CD4-positive, alpha-beta T cell (primary cell): ENCODE measurements around the gene NLK. TPM values are rescaled to one million over a fixed set of nuclear protein-coding genes. Genes with fewer than 3 reads are reported as not detected.

ENCODE experiments used
- ATAC-seq: fragments of 200-7000 bp; cut with Tn5 transposase; one replicate; pipeline ENCODE4 v1.10.0; 2022; ENCODE audit warnings: mild to moderate bottlenecking; ENCODE audit not compliant: poor library complexity
- CTCF ChIA-PET: fragments of 350-600 bp; sonication (Branson Sonifier 250); formaldehyde crosslinking; loops from one replicate; lab custom pipeline; 2021; ENCODE audit warnings: antibody characterized with exemption, inconsistent platforms; lab: Charles Lee
- POLR2A ChIA-PET: fragments of 350-600 bp; sonication (Branson Sonifier 250); formaldehyde crosslinking; loops from one replicate; lab custom pipeline; 2021; ENCODE audit warnings: antibody characterized with exemption, inconsistent platforms; lab: Charles Lee
- DNase-seq, 14 experiments: peaks; one replicate each; pipeline ENCODE4 v3.0.0-alpha.2; 2013 to 2020; ENCODE audit warnings: mixed read lengths in 2 of 14
- H3K27ac ChIP-seq, 2 donors: one replicate each; pipeline versions ENCODE4 v1.5.1 to v1.7.0; 2013; ENCODE audit warnings: low read length in 2 of 2, low read depth in 1 of 2, mild to moderate bottlenecking in 1 of 2
- H3K27me3 ChIP-seq, 2 experiments: 1 replicate in 1 of 2; 2 replicates in 1 of 2; pipeline versions ENCODE4 v1.6.1 to v1.7.0; 2013; ENCODE audit warnings: low read length in 2 of 2, control low read depth in 1 of 2, mild to moderate bottlenecking in 1 of 2, moderate library complexity in 1 of 2; ENCODE audit not compliant: insufficient read depth in 2 of 2, control insufficient read depth in 1 of 2
- H3K36me3 ChIP-seq: one replicate; pipeline ENCODE4 v1.6.1; 2013; ENCODE audit warnings: low read length, control low read depth; ENCODE audit not compliant: insufficient read depth
- H3K4me1 ChIP-seq: one replicate; pipeline ENCODE4 v1.6.1; 2013; ENCODE audit warnings: low read length, control low read depth; ENCODE audit not compliant: insufficient read depth
- H3K4me3 ChIP-seq: one replicate; pipeline ENCODE4 v1.5.1; 2013; ENCODE audit warnings: mild to moderate bottlenecking, low read length, moderate library complexity
- H3K9me3 ChIP-seq, 2 experiments: 1 replicate in 1 of 2; 2 replicates in 1 of 2; pipeline versions ENCODE4 v1.6.1 to v1.7.0; 2013; ENCODE audit warnings: low read length in 2 of 2, mild to moderate bottlenecking in 2 of 2, control low read depth in 1 of 2, moderate library complexity in 1 of 2; ENCODE audit not compliant: control insufficient read depth in 1 of 2, insufficient read depth in 1 of 2
- H3K27ac Mint-ChIP-seq: one replicate; pipeline ENCODE4 v1.8.0; 2020; ENCODE audit warnings: mixed read lengths
- H3K27me3 Mint-ChIP-seq: one replicate; pipeline ENCODE4 v1.8.0; 2021; ENCODE audit warnings: mixed read lengths
- H3K36me3 Mint-ChIP-seq: one replicate; pipeline ENCODE4 v1.8.0; 2021; ENCODE audit warnings: low read depth, mixed read lengths
- H3K4me1 Mint-ChIP-seq: one replicate; pipeline ENCODE4 v1.8.0; 2021; ENCODE audit warnings: low read depth, mixed read lengths
- H3K4me3 Mint-ChIP-seq: one replicate; pipeline ENCODE4 v1.8.0; 2020; ENCODE audit warnings: mild to moderate bottlenecking, mixed read lengths
- H3K9me3 Mint-ChIP-seq: one replicate; pipeline ENCODE4 v1.8.0; 2020; ENCODE audit warnings: mixed read lengths
- intact Hi-C, 2 experiments: fragments of 100-400 bp; cut with DNase I in 1 of 2; cut with micrococcal nuclease in 1 of 2; formaldehyde crosslinking; loops; one replicate each; pipeline versions ENCODE4 v1.15.1 to v1.9.0; 2023 to 2025; cut with DNase I, micrococcal nuclease
- total RNA-seq, 174 experiments: library from RNA in 2 of 174; stranded (reverse) in 2 of 174; gene quantifications; one replicate each; pipeline ENCODE4 v1.2.3 and lab custom pipeline; 2021 to 2026
- TF ChIP-seq, protein P1 (sequence below): fragments of 200-600 bp; IDR thresholded peaks from one replicate; pipeline ENCODE4 v1.8.0; 2022; ENCODE audit warnings: antibody characterized with exemption, mild to moderate bottlenecking

Gene NLK
- total RNA-seq, 2 experiments from 2014 or later = 6.8 to 7.7 TPM

DNA sequence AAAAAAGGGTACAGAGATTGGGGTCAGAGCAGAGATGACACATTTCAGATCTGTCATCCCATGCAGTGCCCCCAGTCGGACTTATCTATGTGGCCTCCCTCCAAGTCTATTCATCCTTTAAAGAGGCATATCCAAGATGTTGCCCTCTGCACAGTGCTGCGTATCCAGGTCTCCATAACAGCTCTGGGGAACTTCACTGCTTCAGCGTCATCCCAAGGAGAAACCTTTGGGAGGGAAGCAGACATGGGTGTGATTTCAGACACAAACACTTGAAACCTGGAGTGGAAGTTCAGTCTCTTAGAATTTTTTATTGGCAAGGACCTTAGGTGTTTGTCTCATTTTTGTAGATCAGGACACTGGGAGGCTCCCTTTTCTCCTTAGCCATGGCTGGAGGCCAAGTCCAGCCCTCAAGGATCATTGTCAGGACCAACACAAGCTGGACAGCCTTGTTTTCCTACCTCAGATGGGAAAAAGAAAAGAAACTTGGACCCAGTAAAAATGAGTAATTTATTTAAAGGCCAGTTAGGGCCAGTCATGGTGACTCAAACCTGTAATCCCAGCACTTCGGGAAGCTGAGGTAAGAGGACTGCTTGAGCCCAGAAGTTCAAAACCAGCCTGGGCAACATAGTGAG, 23.9 kb upstream of the NLK start:
- Histone ChIP-seq H3K36me3 (no peaks in the 10 kb centered on the region), H3K9me3 (no peaks in the 10 kb centered on the region), H3K27me3 (no peaks in the 10 kb centered on the region), H3K4me1 (no peaks in the 10 kb centered on the region), H3K4me3 (no peak overlapping the region), H3K27ac (no peak overlapping the region)
- TF ChIP-seq, protein P1, sequence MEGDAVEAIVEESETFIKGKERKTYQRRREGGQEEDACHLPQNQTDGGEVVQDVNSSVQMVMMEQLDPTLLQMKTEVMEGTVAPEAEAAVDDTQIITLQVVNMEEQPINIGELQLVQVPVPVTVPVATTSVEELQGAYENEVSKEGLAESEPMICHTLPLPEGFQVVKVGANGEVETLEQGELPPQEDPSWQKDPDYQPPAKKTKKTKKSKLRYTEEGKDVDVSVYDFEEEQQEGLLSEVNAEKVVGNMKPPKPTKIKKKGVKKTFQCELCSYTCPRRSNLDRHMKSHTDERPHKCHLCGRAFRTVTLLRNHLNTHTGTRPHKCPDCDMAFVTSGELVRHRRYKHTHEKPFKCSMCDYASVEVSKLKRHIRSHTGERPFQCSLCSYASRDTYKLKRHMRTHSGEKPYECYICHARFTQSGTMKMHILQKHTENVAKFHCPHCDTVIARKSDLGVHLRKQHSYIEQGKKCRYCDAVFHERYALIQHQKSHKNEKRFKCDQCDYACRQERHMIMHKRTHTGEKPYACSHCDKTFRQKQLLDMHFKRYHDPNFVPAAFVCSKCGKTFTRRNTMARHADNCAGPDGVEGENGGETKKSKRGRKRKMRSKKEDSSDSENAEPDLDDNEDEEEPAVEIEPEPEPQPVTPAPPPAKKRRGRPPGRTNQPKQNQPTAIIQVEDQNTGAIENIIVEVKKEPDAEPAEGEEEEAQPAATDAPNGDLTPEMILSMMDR = no peak
- H3K36me3 Mint-ChIP-seq = no peaks in the 10 kb centered on the region
- ChIA-PET CTCF (no interaction called here), POLR2A (no interaction called here)
- H3K27ac Mint-ChIP-seq = no peak overlapping the region
- ATAC-seq (no peak), DNase-seq (no peak)
- H3K4me3 Mint-ChIP-seq = no peak overlapping the region
- H3K27me3 Mint-ChIP-seq = peaks cover 22% of the 10 kb centered on the region
- intact Hi-C loops = no loop called here
- no peaks in the 10 kb centered on the region for H3K4me1 Mint-ChIP-seq
- H3K9me3 Mint-ChIP-seq = no peaks in the 10 kb centered on the region

- H3K4me1 ChIP-seq = no peaks in the 10 kb centered on the region
- H3K27me3 ChIP-seq = no peaks in the 10 kb centered on the region
- ATAC-seq = no peak
- no peak for DNase-seq
- no peaks in the 10 kb centered on the region for H3K9me3 ChIP-seq
- no peaks in the 10 kb centered on the region for H3K4me1 Mint-ChIP-seq
- H3K36me3 Mint-ChIP-seq = no peaks in the 10 kb centered on the region
- H3K4me3 Mint-ChIP-seq = no peak overlapping the region
- peaks cover 21% of the 10 kb centered on the region for H3K27me3 Mint-ChIP-seq
- TF ChIP-seq, protein P1 = no peak
- H3K9me3 Mint-ChIP-seq = no peaks in the 10 kb centered on the region
- ChIA-PET POLR2A (no interaction called here), CTCF (no interaction called here)
- intact Hi-C loops = no loop called here
- no peak overlapping the region for H3K4me3 ChIP-seq
- H3K27ac ChIP-seq = no peak overlapping the region
- H3K36me3 ChIP-seq = no peaks in the 10 kb centered on the region
- H3K27ac Mint-ChIP-seq = no peak overlapping the region
Observed at GRCh38 chr17:28020515-28020914, 22.0 kb upstream of the NLK start.

DNA sequence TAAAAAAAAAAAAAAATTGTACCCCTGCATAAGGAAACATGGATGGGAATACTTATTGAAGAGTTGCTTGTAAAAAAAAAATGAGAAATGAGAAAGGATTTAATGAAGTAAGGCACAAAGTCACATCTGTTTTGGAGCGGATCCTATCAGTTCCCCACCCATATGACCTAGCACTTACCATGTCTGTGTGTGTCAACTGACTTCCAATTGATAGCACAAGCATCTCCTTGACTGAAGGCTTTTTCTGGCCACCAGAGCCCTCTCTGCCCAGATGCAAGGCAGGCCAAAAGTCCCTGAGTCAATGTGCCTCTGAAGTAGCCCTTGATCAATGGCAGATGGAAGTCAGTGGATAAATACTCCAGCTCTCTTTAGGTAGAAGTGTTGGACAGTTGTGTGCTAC, 13.4 kb upstream of the NLK start:
- Histone ChIP-seq H3K9me3 (no peaks in the 10 kb centered on the region), H3K4me3 (no peak overlapping the region), H3K27me3 (no peaks in the 10 kb centered on the region), H3K4me1 (no peaks in the 10 kb centered on the region), H3K36me3 (no peaks in the 10 kb centered on the region), H3K27ac (no peak overlapping the region)
- H3K9me3 Mint-ChIP-seq = no peaks in the 10 kb centered on the region
- ChIA-PET CTCF (no interaction called here), POLR2A (no interaction called here)
- intact Hi-C loops = no loop called here
- TF ChIP-seq, protein P1 = no peak
- ATAC-seq = no peak
- H3K4me3 Mint-ChIP-seq = no peak overlapping the region
- H3K27ac Mint-ChIP-seq = no peak overlapping the region
- no peaks in the 10 kb centered on the region for H3K4me1 Mint-ChIP-seq
- no peaks in the 10 kb centered on the region for H3K27me3 Mint-ChIP-seq
- no peak for DNase-seq
- no peaks in the 10 kb centered on the region for H3K36me3 Mint-ChIP-seq
